CD4-positive, CD25-positive, alpha-beta regulatory T cell (primary cell): ENCODE results near the gene RETSAT. TPM values are rescaled to one million over a fixed set of nuclear protein-coding genes. Genes with fewer than 3 reads are reported as not detected.

ENCODE experiments used
- ATAC-seq, 2 donors: fragments of 150-1000 bp; cut with Tn5 transposase; one replicate each; pipeline ENCODE4 v1.10.0; 2021; ENCODE audit warnings: low read depth in 2 of 2, moderate number of reproducible peaks in 2 of 2, moderate library complexity in 1 of 2
- DNase-seq, 3 donors: peaks; one replicate each; pipeline versions ENCODE4 v3.0.0 to v3.0.0-alpha.2; 2012 to 2022; ENCODE audit warnings: mixed read lengths in 1 of 3
- H3K27ac ChIP-seq: one replicate; pipeline ENCODE4 v1.7.0; 2013; ENCODE audit warnings: mild to moderate bottlenecking, low read length; ENCODE audit not compliant: insufficient read depth, poor library complexity, severe bottlenecking
- H3K27me3 ChIP-seq: one replicate; pipeline ENCODE4 v1.7.0; 2013; ENCODE audit warnings: low read length; ENCODE audit not compliant: control insufficient read depth, insufficient read depth
- H3K36me3 ChIP-seq: one replicate; pipeline ENCODE4 v1.7.0; 2013; ENCODE audit warnings: mild to moderate bottlenecking, low read length, moderate library complexity; ENCODE audit not compliant: control insufficient read depth, insufficient read depth
- H3K4me1 ChIP-seq: 2 replicates; pipeline ENCODE4 v1.7.0; 2013; ENCODE audit warnings: mild to moderate bottlenecking, low read length; ENCODE audit not compliant: insufficient read depth, control insufficient read depth, poor library complexity, severe bottlenecking
- H3K4me3 ChIP-seq: one replicate; pipeline ENCODE4 v1.7.0; 2013; ENCODE audit warnings: low read depth, mild to moderate bottlenecking, low read length, moderate library complexity
- H3K9me3 ChIP-seq, 2 experiments: 1 replicate in 1 of 2; 2 replicates in 1 of 2; pipeline ENCODE4 v1.7.0; 2013; ENCODE audit warnings: low read length in 2 of 2, mild to moderate bottlenecking in 1 of 2, moderate library complexity in 1 of 2; ENCODE audit not compliant: control insufficient read depth in 2 of 2
- H3K27ac Mint-ChIP-seq, 3 donors: one replicate each; pipeline ENCODE4 v1.8.0; 2020 to 2022; ENCODE audit warnings: mild to moderate bottlenecking in 3 of 3, mixed read lengths in 3 of 3, moderate library complexity in 2 of 3
- H3K27me3 Mint-ChIP-seq: one replicate; pipeline ENCODE4 v1.8.0; 2022; ENCODE audit warnings: mild to moderate bottlenecking, mixed read lengths
- H3K36me3 Mint-ChIP-seq: one replicate; pipeline ENCODE4 v1.8.0; 2020; ENCODE audit warnings: mixed read lengths
- H3K4me1 Mint-ChIP-seq, 4 donors: one replicate each; pipeline ENCODE4 v1.8.0; 2020 to 2022; ENCODE audit warnings: mixed read lengths in 4 of 4, mild to moderate bottlenecking in 1 of 4
- H3K4me3 Mint-ChIP-seq, 4 donors: one replicate each; pipeline ENCODE4 v1.8.0; 2020 to 2022; ENCODE audit warnings: mild to moderate bottlenecking in 4 of 4, mixed read lengths in 4 of 4, moderate library complexity in 3 of 4
- H3K9me3 Mint-ChIP-seq, 7 donors: one replicate each; pipeline ENCODE4 v1.8.0; 2020 to 2022; ENCODE audit warnings: mixed read lengths in 7 of 7, mild to moderate bottlenecking in 3 of 7, moderate library complexity in 2 of 7
- polyA plus RNA-seq, 4 donors: library from polyadenylated mRNA; unstranded; fragments of 300-500 nt; fragmentation: Illumina TruSeq; gene quantifications; one replicate each; pipeline ENCODE4 v1.2.3, GENCODE V29; 2021
- total RNA-seq: library from RNA; stranded (reverse); gene quantifications from one replicate; pipeline ENCODE4 v1.2.3, GENCODE V29; 2022

The RETSAT gene
- total and polyA plus RNA-seq, 5 donors from 2014 or later, result 13.8 to 32.4 (median 16.4) TPM

DNA sequence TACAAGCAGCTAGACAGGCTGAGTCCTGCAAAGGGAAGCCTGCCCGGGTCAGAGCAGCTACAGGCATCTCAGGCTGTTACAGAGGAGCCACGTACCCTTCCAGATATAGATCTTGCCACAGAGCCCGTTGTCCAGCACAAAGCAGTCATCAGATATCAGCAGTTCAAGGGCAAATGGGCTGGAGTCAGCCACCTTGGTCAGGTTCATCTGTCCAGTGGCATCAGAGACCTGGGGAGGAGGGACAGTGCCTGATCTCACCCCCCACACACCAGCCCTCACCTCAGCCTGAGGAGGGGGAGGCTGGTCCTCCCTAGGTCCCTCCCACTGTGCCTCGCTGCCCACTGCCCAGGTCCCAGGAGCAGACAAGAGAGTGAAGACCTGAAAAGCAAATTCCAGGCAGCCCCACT, 43.6 kb upstream of the RETSAT start:
- no peak overlapping the region for H3K27ac Mint-ChIP-seq
- no peaks in the 10 kb centered on the region for H3K9me3 ChIP-seq
- no peaks in the 10 kb centered on the region for H3K27me3 ChIP-seq
- no peak overlapping the region for H3K4me3 ChIP-seq
- no peaks in the 10 kb centered on the region for H3K27me3 Mint-ChIP-seq
- H3K27ac ChIP-seq, result no peak overlapping the region
- H3K36me3 ChIP-seq, result peaks cover 3% of the 10 kb centered on the region
- H3K4me1 ChIP-seq, result no peaks in the 10 kb centered on the region
- DNase-seq (no peak), ATAC-seq (no peak)
- peaks cover 0 to 7% (median 0%) of the 10 kb centered on the region in 4 donors for H3K4me1 Mint-ChIP-seq
- no peak overlapping the region for H3K4me3 Mint-ChIP-seq
- peaks cover 0 to 6% (median 0%) of the 10 kb centered on the region in 7 donors for H3K9me3 Mint-ChIP-seq
- peaks cover 4% of the 10 kb centered on the region for H3K36me3 Mint-ChIP-seq

GRCh38 chr2:85396531-85397470, 42.5 kb upstream of the RETSAT start:
- Mint-ChIP-seq H3K9me3 (peaks cover 0 to 3% (median 0%) of the 10 kb centered on the region in 7 donors), H3K4me3 (no peak overlapping the region), H3K27ac (peak overlapping the region in 1 of 3 donors; percentile 35), H3K27me3 (no peaks in the 10 kb centered on the region), H3K36me3 (no peaks in the 10 kb centered on the region), H3K4me1 (peaks cover 0 to 17% (median 5%) of the 10 kb centered on the region in 4 donors)
- ATAC-seq (no peak), DNase-seq (no peak)
- H3K4me1 ChIP-seq, result no peaks in the 10 kb centered on the region
- no peaks in the 10 kb centered on the region for H3K27me3 ChIP-seq
- H3K4me3 ChIP-seq, result no peak overlapping the region
- no peaks in the 10 kb centered on the region for H3K9me3 ChIP-seq
- H3K36me3 ChIP-seq, result peaks cover 3% of the 10 kb centered on the region
- no peak overlapping the region for H3K27ac ChIP-seq

GRCh38 chr2:85395912-85396475, 41.7 kb upstream of the RETSAT start:
- Mint-ChIP-seq H3K4me3 (no peak overlapping the region), H3K27ac (no peak overlapping the region), H3K27me3 (no peaks in the 10 kb centered on the region), H3K9me3 (peaks cover 0 to under 1% (median 0%) of the 10 kb centered on the region in 7 donors), H3K36me3 (no peaks in the 10 kb centered on the region), H3K4me1 (peaks cover 0 to 24% (median 9%) of the 10 kb centered on the region in 4 donors)
- peaks cover 3% of the 10 kb centered on the region for H3K36me3 ChIP-seq
- no peak overlapping the region for H3K27ac ChIP-seq
- no peaks in the 10 kb centered on the region for H3K27me3 ChIP-seq
- no peak for ATAC-seq
- H3K9me3 ChIP-seq, result no peaks in the 10 kb centered on the region
- no peaks in the 10 kb centered on the region for H3K4me1 ChIP-seq
- no peak for DNase-seq
- no peak overlapping the region for H3K4me3 ChIP-seq

- H3K9me3 ChIP-seq, result no peaks in the 10 kb centered on the region
- H3K4me1 ChIP-seq, result no peaks in the 10 kb centered on the region
- H3K27me3 ChIP-seq, result no peaks in the 10 kb centered on the region
- peaks cover 0 to 24% (median 9%) of the 10 kb centered on the region in 4 donors for H3K4me1 Mint-ChIP-seq
- H3K4me3 Mint-ChIP-seq, result no peak overlapping the region
- H3K27me3 Mint-ChIP-seq, result no peaks in the 10 kb centered on the region
- no peak for DNase-seq
- H3K36me3 ChIP-seq, result peaks cover 11% of the 10 kb centered on the region
- no peaks in the 10 kb centered on the region for H3K9me3 Mint-ChIP-seq
- no peak overlapping the region for H3K27ac ChIP-seq
- H3K36me3 Mint-ChIP-seq, result peaks cover 6% of the 10 kb centered on the region
- H3K27ac Mint-ChIP-seq, result no peak overlapping the region
- no peak overlapping the region for H3K4me3 ChIP-seq
- no peak for ATAC-seq
Observed at GRCh38 chr2:85394976-85395375, 40.6 kb upstream of the RETSAT start.

- peak overlapping the region in 1 of 3 donors; percentile 11 for H3K27ac Mint-ChIP-seq
- Histone ChIP-seq H3K4me3 (no peak overlapping the region), H3K27me3 (no peaks in the 10 kb centered on the region), H3K9me3 (no peaks in the 10 kb centered on the region), H3K4me1 (no peaks in the 10 kb centered on the region), H3K27ac (no peak overlapping the region), H3K36me3 (peaks cover 18% of the 10 kb centered on the region)
- peaks cover 0 to 24% (median 9%) of the 10 kb centered on the region in 4 donors for H3K4me1 Mint-ChIP-seq
- DNase-seq (no peak), ATAC-seq (no peak)
- H3K9me3 Mint-ChIP-seq, result no peaks in the 10 kb centered on the region
- H3K27me3 Mint-ChIP-seq, result no peaks in the 10 kb centered on the region
- H3K36me3 Mint-ChIP-seq, result peaks cover 7% of the 10 kb centered on the region
- no peak overlapping the region for H3K4me3 Mint-ChIP-seq
Observed at GRCh38 chr2:85394261-85394681, 39.9 kb upstream of the RETSAT start.

DNA sequence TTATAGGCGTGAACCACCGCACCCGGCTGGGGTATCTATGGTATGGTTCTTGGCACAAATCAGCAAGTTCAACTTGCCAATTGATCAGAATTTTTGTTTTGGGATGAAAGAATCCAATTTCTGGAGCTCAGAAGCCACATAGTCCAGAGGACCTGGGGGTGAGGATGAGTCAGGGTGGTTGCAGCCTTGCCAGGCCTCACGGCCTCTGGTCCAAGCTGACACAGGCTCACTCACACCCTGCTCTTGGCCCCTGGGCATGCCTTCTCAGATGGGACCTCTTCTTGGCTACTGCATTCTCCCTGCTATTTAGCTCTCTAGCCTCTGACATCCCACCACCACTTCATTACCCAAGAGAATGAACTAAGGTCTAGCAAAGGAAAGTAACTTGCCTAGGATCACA, 39.5 kb upstream of the RETSAT start:
- no peaks in the 10 kb centered on the region for H3K27me3 Mint-ChIP-seq
- Histone ChIP-seq H3K9me3 (no peaks in the 10 kb centered on the region), H3K4me1 (no peaks in the 10 kb centered on the region), H3K27ac (no peak overlapping the region), H3K36me3 (peaks cover 21% of the 10 kb centered on the region), H3K4me3 (no peak overlapping the region), H3K27me3 (no peaks in the 10 kb centered on the region)
- ATAC-seq (no peak), DNase-seq (no peak)
- no peaks in the 10 kb centered on the region for H3K9me3 Mint-ChIP-seq
- peak overlapping the region in 1 of 3 donors; percentile 11 for H3K27ac Mint-ChIP-seq
- peaks cover 12% of the 10 kb centered on the region for H3K36me3 Mint-ChIP-seq
- peaks cover 0 to 24% (median 9%) of the 10 kb centered on the region in 4 donors for H3K4me1 Mint-ChIP-seq
- no peak overlapping the region for H3K4me3 Mint-ChIP-seq

- peak; percentile 33 to 68 (median 51) for DNase-seq
- ATAC-seq, result peak; percentile 38 to 59
- H3K9me3 Mint-ChIP-seq, result no peaks in the 10 kb centered on the region
- no peaks in the 10 kb centered on the region for H3K9me3 ChIP-seq
- H3K27ac Mint-ChIP-seq, result peak overlapping the region in 2 of 3 donors; percentile 26 to 87
- no peaks in the 10 kb centered on the region for H3K27me3 Mint-ChIP-seq
- H3K36me3 ChIP-seq, result peaks cover 43% of the 10 kb centered on the region
- no peak overlapping the region for H3K27ac ChIP-seq
- peaks cover 0 to 24% (median 9%) of the 10 kb centered on the region in 4 donors for H3K4me1 Mint-ChIP-seq
- no peak overlapping the region for H3K4me3 ChIP-seq
- H3K27me3 ChIP-seq, result no peaks in the 10 kb centered on the region
- peaks cover 17% of the 10 kb centered on the region for H3K36me3 Mint-ChIP-seq
- H3K4me1 ChIP-seq, result no peaks in the 10 kb centered on the region
- H3K4me3 Mint-ChIP-seq, result no peak overlapping the region
Observed at GRCh38 chr2:85390941-85391669, 36.8 kb upstream of the RETSAT start.
